T-helper 9 cell (primary cell): ENCODE measurements around the gene PLXNA4.

Experiments
- DNase-seq: peaks from one replicate; pipeline ENCODE4 v3.0.0-alpha.2; 2020

PLXNA4 gene

GRCh38 chr7:132131196-132131595 lies 445.1 kb downstream of the PLXNA4 start:
- no peak for DNase-seq

DNA sequence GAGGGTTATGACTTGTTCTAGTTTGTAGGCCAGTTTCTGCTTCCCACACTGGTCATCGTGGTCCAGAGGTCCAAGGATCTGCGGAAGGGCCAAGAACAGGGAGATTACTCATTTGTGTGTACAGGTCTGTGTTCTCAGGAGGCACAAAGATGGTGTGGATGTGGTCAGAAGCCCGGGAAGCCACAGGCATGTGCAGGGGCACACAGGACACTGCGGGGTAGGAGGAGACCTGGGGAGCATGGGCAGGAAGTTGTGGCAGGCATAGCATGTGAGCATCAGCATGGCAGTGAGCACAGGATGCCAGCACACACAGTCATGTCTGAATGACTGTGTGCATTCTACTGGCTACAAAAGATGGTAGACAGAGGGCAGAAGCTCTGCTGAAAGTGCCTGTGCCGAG lies 445.8 kb downstream of the PLXNA4 start:
- no peak for DNase-seq

DNA sequence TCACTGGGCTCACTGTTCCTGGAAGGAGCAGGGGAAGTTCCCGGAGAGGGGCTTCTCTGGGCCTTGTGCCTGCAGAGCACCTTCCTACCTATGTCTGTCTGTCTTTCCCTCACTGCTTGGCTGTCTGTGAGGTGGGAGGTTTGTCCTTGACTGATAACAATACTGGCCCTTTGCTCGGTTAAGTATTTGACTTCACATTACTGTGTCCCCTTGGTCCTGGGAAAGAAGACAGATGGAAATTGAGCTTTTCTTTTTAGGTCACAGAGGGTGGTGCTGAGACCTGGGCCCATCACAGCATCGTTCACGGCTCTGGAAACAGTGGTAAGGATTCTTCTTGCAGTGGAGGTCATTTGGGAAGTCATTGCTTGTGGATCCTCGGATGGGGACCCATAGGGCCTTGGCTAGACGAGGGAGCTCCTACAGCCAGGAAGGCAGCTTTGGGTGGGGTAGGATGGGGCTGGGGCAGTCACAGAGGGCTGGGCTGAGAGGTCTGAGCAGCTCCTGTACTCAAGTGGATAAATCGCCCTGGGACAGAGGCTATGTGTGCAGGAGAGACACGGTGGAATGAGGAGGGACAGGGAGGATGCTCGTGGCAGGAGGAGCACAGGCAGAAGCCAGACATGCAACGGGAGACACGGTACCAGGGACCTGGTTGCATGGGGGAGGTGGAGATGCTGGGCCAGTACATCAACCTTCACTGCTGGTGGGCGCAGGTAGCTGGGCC lies 450.2 kb downstream of the PLXNA4 start:
- no peak for DNase-seq

DNA sequence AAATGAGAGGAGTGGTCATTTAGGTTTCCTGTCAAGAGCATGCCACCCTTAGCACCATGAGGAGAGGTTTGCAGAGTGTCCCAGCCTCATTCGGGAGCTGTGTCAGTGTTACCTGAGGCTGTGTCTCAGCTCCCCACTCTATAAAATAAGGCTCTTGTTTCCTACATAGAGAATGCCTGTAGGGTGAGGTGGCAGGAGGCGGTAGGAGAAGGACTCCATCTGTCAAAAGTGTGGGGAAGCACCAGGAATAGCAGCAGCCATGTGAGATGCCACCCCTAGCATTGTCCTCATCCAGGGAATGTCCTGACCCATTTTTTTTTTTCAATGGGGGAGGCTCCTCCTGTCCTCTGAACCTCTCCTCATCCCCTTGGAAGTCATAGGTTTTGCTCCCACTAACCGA lies 451.2 kb downstream of the PLXNA4 start:
- DNase-seq: no peak

DNA sequence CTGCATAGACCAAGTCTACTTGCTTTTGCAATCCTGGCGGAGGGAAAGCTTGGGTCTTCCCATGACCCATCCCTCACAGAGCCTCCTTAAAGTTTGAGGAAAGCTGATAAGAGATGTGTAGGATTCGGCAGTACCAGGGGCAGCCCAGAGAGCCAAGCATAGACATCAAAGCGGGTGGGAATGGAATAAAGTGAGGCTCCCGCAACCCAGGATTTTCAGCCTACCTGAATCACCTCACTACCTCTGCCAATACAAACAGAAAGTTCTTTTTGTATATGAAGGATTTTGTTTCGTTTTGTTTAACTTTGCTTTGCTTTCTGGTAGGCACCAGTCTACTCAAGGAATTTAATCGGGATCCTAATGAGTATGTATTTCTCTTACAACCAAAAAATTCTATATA lies 451.7 kb downstream of the PLXNA4 start:
- no peak for DNase-seq

DNA sequence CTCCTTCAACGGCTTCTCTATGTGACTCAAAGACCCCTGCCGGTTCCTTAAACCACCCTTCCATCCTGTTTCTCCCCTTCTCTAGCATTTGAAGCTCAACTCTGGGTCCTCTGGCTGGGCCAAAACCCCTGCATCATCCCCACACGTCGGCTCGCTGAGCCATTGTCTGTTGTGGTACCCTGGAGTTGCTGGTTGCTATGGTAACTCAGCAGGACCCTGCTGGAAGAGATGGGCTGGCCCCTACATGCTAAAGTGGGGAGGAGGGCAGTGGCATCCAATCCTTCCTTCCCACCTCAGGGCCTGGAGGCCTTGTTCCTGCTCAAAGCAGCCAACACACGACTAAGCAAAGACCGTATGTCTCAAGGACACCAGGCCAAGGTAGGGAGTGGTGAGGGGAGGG lies 452.5 kb downstream of the PLXNA4 start:
- no peak for DNase-seq

DNA sequence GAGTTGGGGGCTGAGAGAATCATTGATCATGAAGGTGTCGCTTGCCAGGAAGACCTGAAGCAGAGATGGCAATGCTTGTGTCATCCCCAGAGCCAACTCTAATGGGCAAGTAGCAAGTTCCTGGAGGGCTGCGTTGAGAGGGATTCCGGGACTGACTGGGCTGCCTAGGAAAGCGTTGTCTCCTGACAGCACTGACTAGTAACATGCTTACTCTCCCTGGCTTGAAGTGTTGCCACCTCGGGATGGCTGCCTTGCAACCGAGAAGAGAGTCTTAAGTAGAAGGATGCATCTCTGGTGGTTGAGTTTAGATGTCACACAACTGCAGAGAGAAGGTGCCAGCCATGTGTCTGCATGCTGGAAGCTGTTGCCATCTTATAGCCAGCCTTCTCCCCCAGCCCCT lies 453.4 kb downstream of the PLXNA4 start:
- no peak for DNase-seq

DNA sequence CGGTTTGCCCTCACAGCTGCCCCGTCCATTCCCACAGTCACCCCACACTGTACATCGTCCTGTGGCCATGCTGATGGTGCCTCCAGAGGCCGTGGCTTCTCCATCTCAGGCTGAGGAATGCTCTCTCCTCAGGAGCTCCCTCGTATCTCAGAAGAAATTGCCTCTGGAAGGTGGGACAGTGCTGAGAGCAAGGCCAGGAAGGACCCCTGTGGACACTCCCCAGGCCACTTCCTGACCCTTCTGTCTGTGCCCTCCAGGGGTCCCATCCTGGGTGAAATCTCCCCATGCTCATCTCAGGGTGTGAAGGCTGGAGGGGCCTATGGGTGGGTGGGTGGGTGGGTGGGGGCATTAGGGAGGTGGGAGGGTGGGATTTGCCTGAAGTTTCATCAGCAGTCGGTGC lies 454.3 kb downstream of the PLXNA4 start:
- no peak for DNase-seq

GRCh38 chr7:132118641-132119040 lies 457.6 kb downstream of the PLXNA4 start:
- DNase-seq: no peak

GRCh38 chr7:132117636-132118035 lies 458.6 kb downstream of the PLXNA4 start:
- no peak for DNase-seq

DNA sequence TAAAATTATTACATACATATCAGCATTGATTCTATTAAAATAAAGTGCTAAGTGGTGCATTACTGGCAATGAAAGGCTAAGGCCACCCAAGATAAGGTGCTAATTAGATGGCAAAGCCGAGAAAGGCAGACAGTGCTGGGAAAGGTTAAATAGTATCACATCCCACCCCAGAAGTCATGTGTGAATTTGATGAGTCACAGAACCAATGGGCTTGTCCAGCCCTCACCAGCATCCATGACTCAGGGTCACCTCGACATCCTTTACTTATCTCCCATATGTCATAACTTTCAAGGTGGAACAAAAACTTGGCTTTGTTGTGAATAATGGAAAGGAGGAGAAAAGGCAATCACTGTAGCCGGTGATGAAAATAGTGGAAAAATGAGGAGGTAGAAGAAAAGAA lies 459.1 kb downstream of the PLXNA4 start:
- no peak for DNase-seq

- no peak for DNase-seq
Measured at GRCh38 chr7:132116369-132116768, 459.9 kb downstream of the PLXNA4 start.

- no peak for DNase-seq
Measured at GRCh38 chr7:132115758-132116157, 460.5 kb downstream of the PLXNA4 start.

DNA sequence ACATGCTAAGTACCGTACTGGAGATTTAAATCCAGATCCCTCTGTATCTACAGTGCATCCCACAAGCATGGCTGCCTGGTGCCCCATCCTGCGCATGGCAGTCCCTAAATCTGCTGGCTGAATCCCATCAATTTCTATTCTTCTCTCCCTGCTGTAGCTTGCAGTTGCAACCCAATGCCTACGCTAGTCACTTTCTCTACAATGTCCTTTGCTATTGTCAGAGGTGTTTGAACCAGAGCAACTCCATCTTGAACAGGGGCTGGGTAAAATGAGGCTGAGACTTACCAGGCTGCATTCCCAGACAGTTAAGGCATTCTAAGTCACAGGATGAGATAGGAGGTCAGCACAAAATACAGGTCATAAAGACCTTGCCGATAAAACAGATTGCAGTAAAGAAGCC lies 461.2 kb downstream of the PLXNA4 start:
- no peak for DNase-seq

DNA sequence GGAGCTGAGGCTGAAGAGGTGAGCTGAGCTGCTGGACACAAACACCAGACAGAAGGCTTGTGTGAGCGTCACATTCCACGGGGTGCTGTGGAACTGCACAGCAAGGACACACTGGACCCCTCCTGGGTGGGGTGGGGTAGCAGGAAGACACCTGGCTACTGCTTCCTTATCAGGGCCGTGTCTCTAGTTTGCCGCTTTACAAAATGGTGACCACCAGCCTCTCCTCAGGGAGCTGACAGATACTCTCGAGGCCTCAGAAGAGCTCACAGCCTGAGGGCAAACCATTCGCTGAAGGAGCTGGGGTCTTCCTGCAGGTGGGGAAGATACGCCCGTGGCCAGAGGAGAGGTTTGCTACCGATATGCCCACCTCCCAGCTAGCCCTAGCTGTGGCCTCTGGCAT lies 461.9 kb downstream of the PLXNA4 start:
- no peak for DNase-seq

DNA sequence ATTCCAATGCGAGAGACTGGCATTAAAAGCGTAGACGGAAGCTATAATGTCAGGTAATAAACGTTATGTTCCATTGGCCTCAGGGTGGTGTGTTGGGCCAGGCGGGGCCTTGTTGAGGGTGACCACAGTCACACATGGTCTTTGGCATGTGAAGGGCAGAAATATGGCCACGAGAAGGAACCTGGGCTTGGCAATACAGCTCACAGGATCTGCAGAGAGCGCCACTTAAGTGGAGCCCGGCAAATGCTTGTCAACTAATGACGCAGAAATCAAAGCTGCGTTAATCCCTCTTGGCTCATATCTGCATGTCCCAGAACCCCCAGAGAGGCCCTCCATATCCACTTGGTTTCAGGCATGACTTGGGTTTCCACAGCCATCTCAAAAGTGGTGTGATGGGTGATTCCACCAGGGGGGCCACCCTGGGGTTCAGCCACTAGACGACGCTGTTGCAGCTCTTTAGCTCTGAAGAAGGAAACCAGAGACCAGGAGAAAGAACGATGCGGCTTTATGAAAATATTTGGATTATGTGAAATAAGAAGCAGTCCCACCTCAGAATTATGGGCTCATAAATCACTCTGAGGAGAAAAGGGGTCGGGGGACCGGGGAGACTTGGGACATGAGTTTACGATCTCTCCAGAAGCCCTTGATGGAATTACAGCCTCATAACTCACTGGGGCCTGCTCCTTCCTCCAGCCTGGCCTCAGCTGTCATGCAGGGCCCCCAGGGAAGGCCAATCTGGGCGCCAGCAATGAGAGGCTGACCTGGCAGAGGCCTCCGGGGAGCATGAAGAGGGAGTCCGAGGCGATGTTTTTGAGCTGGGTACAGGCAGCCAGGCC lies 462.5 kb downstream of the PLXNA4 start:
- DNase-seq: no peak

DNA sequence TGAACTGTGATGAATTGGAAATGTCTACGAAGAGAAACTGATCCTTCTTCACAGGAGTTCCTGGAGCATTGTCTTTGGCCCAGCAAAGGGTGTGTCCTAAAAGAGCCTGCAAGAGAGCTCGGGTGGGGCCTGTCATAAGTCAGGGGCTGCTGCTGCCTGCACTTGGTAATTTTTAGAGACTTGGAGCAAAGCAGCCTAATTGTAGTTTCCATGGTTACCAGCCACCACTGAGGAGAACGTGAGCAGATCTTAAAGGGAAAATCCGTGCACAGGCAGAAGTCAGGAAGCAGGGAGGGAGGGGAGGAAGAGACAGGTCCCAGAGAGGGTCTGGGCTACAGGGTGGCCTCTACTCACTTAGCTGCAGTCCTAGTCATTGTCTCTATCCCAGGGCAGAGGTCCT lies 463.6 kb downstream of the PLXNA4 start:
- DNase-seq: no peak

DNA sequence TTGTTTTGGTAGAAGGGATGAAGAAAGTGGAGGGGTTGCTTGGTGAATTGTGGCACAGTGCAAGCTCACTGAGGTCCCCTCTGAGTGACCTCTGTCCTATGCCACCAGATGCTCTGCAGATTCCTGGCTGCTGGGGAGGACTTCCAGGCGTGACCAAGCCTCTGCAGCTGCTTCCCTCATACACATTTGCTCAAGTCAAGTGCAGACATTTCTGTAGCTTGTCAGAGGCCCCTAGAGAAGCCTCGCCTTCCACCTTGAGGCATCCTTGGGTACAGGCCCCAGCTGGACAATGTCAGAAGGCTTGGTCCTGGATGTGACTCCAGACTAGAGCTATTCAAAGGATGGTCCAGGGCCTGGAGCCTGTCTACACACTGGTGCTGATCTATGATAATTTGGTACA lies 464.2 kb downstream of the PLXNA4 start:
- DNase-seq: no peak

DNA sequence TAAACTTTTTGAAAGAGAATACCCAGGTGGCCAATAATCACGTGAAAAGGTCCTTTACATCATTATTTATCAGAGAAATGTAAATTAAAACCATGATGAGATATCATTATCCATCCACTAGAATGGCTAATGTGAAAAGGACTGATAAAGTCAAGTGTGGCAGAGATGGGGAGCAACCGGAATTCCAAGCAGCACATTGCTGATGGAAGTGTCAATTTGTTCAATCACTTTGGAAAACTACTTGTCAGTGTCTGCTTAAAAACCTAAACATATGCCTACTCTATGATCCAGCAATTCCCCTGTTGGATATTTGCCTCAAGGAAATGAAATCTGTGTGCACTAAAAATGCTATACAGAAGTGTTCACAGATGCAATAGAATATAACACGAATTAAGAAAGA lies 465.6 kb downstream of the PLXNA4 start:
- DNase-seq: no peak

DNA sequence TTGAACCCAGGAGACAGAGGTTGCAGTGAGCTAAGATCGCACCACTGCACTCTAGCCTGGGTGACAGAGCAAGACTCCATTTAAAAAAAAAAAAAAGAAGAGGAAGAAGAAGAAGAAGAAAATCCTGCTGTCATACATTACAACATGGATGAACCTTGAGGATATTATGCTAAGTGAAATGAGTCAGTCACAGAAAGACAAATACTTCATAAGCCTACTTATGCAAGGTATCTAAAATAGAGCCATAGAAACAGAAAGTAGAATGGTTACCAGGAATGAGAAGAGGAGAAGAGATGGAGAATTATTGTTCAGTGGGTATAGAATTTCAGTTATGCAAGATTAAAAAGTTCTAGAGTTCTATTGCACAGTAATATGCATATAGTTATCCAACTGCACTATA lies 466.5 kb downstream of the PLXNA4 start:
- no peak for DNase-seq

DNA sequence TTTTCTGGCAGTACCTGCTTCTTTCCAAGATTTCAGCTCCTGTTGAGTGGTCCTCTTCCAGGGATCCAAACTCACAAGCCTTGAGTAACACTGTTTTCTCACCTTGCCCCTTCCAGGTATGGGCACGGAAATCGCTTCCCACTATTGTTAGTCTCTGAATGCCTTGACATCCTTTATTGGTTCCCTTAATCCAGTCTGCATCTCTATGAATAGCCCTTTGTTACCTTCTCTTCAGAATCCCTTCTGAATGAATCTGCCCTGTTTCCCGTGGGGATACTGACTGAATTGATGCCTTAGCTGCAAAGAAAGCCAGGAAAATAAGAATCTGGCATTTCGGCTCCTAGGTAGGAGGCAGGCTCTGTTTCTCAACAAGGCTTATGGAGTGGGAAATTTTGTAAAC lies 467.7 kb downstream of the PLXNA4 start:
- no peak for DNase-seq

DNA sequence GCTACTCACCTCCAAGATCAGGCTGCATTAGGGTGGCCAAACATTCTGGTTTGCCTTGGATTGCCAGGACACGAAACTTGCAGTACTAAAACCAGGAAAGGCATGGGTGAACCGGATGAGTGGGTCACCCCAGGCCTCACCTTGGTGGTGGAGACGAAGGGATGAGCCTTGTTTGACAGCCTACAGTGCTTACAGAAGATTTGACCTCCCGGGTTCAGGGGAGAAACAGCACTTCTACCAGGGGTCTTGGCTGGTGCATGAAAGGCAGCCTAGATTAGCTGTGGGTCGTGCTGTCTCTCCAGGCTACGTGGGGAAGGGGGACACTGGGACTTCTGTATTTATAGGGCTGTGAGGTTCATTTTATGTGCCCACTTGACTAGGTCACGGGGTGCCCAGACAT lies 469.8 kb downstream of the PLXNA4 start:
- DNase-seq: no peak

GRCh38 chr7:132105096-132105495 lies 471.2 kb downstream of the PLXNA4 start:
- DNase-seq: no peak

DNA sequence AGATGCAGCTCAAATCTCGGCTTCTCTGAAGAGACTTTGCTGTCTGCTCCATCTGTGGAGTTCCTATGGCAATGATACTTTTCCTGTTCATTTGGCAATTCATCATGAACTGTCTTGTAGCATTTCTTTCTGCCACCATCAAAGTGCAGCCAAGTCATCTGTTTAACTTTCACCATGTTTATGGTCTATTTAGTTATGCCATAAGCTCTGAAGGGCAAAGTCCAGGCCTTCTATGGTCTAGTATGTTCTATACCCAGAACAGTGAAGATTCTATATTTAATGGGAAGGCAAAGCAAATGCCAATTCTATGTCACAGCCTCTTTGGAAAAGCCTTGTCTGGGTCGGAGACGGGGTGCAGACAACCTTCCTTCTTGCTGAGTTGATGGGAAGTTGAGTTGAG lies 472.6 kb downstream of the PLXNA4 start:
- DNase-seq: no peak

DNA sequence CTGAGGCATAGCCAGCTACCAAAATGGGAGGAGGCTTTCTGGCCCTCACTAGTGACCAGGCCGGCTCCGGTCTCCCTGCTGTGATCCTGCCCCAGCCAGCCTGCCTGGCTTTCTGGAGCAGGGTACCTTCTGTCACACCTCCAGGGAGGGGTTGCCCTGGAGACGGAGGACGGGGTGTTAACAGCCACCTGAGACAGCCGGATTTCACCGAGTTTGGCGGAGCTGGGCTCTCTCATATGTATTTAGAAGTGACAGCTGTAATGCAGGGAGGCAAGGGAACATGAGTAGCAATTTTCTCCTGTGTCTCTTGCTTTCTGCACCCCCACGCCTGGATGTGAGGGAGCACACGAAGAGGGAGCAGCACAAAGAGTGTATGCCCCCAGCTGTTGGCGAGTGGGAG lies 473.3 kb downstream of the PLXNA4 start:
- no peak for DNase-seq
